GM21528 (cell line): ENCODE results near the gene ADARB1.

Experiments used
- ATAC-seq: cut with Tn5 transposase; IDR thresholded peaks from one replicate; pipeline ENCODE4 v1.9.1; 2021; ENCODE audit warnings: mild to moderate bottlenecking, moderate library complexity; ENCODE audit not compliant: unreplicated experiment, low FRiP score

ADARB1 gene

GRCh38 chr21:45146801-45147200 lies 72.4 kb downstream of the ADARB1 start:
- no peak for ATAC-seq

DNA sequence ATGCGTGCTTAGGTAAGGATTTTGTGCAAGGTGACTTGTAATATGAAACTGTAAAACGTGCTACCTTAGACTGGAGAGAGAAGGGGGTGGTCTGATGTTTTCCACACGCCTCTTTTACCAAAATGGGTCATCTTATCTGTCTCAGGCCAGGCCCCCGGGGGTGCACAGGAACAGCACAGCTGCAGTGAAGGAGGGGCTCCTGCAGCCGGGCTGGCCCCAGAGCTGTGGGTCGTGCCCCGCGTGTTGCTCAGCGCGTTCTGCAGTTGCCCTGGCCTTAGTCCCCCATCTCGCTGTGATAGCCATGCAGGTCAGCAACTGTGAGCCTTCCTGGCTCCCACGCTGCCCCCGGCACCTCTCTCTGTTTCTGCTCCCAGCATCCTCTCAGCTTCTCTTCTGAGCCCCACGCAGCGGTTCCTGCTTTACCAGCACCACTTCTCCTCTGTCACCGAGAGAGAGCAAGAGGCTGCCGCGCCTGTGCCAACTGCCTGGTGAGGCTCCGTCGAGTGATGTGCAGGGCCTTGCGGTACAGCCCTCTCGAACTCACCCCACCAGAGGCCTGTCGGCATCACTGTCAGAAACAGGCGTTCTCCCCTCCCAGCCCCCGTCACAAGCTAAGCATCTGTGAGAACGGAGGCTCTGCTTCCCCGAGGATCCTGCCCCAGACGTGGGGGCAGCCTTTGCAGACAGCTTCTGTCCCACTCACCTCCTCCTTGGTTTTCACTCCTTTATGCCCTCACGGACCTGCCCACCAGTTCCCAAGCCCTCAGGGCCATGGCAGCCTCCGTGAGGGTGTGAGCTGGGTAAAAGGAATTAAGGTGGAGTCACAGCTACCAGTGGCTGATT lies 73.3 kb downstream of the ADARB1 start:
- no peak for ATAC-seq

GRCh38 chr21:45148316-45148990 lies 74.1 kb downstream of the ADARB1 start:
- no peak for ATAC-seq

GRCh38 chr21:45149021-45149420 lies 74.6 kb downstream of the ADARB1 start:
- ATAC-seq: no peak

DNA sequence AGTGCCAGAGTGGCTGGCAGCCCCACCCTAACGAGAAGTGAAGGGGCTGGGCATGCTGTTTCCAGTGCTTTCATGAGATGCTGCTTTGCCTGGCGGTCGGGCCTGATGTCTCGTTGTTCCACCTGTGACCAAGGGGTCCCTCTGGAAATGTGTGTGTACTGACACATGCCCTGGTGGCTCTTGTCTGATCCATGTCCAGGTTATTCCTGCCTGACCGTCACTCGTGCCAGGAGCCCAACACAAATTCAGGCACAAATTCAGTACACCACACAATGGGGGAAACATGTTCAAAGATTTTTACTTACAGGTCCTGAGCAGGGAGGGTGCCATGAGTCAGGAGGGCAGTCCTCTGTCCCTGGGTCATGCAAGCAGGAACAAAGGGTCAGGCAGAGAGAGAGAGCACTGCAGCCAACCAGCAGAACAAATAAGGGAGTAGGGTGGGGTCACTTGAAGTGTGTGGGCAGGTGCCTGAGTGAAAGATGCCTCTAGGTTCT lies 76.3 kb downstream of the ADARB1 start:
- no peak for ATAC-seq

DNA sequence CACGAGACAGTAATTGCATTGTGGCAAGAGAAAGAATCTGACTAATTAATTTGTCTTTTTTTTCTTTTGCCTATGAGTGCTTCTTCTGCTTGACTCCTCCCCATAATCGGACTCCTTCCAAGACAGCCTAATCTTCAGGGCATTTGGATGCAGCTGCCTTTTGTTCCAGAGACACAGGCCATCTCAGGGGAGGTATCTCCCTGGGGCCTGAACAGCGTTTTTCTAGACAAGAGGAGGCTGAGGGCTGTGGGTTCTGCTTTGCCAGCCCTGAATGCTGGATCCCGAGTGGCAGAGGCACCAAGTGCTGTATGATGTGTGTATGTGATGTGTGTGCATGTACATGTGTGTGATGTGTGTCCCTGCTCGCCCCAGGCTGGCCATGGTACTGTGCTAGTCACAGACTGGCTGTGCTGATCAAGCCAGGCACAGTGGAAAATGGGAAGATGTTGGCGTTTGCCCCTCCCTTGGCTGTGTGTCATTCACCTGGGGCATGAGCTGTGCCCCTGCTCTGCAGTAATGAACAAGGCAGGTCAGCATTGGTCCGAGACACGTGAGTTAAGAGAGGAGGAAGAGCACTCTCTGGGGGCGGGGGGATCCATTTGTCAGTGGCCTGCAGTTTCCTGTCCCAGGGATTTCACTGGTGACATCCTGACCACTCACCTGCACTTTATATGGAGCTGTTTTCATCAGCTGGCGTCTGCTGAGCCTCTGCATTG lies 77.2 kb downstream of the ADARB1 start:
- ATAC-seq: no peak

- ATAC-seq: no peak
These were observed 77.9 kb downstream of the ADARB1 start for GRCh38 chr21:45152265-45152746.

DNA sequence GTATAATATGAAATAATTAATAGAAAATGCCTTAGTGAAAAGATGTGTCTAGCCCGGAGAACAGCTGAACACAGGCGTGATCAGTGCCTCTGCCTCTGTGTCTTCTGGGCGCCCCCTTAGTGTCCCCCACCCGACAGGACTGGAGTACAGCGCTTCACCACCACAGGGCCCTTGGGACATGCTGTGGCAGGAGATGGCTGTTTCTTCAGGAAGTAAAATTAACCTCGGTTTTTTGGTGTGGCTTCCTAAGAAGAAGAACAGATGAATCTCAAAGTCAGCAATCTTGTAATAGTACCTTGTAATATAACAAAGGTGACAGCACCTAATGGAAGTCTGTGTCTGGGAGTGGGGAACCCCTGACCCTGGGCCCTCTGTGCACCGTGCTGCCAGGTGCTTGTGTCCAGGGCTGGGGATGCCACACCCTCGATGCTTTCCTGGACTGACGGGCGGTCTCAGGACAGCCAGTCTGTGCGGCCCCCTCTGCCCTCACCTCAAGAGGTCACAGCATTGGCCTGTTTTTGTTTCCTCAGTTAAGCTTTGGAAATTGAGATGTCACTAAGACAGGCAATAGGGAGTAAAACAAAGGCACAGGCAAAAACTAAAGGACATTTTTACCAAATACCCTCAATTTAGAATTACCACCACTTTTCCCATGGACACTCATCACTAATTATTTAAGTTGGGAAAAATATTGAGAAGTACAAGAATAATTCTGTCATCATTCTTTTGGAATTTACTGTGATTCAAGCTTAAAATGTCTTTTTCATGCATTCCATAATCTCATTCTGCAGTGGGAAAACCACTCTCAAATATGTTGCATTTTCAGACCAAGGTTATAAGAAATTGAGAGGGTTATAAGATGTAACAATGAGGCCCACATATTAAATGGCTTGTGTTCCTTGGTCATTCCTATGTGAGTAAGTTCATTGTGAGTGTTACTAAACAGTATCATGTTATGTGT lies 79.3 kb downstream of the ADARB1 start:
- no peak for ATAC-seq

DNA sequence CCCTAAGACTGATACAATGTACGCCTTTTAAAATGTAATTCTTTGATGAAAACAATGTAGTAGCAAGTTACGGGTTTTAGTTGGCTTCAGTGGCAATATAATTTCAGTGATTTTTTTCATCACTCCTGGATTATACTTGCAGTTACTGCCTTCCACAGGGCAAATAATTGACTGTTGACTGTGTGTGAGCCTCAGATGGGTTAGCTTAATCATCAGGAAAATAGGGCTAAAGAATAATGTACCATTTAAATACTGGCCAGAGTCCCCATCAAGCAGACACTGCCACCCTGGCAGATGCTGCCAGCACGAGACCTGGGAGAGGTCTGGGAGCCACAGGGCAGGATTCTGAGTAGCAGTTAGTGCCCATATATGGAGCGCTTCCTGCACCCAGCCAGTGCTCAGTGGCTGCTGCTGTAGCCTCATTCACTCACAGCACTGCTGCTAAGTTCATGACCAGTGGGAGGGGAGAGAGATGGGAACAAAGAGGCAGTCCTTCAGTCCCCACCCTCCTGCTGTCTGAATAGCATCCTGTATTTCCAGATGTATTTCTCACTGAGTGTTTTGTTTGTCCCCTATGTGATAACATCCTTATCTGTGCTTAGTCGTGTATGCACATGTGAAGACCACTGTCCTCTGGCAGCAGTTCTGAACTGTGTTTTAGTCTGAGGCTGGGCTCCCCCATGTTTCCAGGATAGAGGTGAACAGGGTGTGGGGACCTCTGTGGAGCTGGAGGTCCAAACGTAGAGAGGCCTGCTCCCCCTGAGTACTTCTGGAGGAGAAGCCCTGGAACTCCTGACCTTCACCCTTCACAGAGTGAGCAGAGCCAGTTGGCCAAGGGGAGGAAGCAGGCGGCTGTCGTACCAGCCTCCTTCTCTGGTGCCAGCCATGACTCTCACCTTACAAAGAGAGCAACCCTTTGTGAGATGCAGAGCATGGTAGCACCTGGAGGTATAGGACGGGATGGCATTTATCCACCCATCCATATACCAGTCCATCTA lies 80.4 kb downstream of the ADARB1 start:
- no peak for ATAC-seq

- no peak for ATAC-seq
These were observed 81.5 kb downstream of the ADARB1 start for GRCh38 chr21:45155910-45156309.

- ATAC-seq: no peak
These were observed 82.1 kb downstream of the ADARB1 start for GRCh38 chr21:45156459-45156858.

GRCh38 chr21:45157932-45158331 lies 83.6 kb downstream of the ADARB1 start:
- ATAC-seq: no peak

DNA sequence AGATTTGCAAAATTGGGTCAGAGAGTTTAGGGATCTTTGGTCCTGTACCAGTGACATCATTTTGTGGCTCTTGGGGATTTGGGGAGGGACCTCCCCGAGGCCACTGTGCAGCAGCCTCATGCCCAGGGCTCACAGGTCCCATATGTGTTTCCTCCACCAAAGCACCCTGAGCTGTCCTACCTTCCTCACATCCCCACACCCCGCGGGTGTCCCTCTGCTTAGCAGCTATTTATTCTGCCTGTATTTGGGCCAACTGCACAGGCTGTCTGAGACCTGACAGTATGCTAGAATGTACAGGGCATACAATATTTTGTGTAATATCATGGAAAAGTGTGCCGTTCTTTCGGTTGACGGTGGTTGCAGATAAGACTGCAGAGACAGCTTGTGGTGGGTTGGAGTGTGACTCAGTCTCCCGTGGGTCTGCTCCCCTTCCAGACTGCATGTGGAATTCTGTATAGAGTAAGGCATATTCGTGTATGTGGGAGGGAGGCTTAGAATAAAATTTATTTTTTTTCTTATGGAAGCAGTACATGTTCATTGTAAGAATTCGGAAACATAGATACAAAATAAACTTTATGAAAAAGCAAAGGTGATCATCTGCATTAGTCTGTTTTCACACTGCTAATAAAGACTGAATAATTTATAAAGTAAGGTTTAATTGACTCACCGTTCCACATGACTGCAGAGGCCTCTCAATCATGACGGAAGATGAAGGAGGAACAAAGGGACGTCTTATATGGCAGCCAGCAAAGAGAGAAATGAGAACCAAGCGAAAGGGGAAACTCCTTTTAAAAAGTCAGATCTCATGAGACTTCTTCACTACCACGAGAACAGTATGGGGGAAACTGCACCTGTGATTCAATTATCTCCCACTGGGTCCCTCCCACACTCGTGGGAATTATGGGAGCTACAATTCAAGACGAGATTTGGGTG lies 84.4 kb downstream of the ADARB1 start:
- no peak for ATAC-seq

- ATAC-seq: no peak
These were observed 85.8 kb downstream of the ADARB1 start for GRCh38 chr21:45160198-45160597.

DNA sequence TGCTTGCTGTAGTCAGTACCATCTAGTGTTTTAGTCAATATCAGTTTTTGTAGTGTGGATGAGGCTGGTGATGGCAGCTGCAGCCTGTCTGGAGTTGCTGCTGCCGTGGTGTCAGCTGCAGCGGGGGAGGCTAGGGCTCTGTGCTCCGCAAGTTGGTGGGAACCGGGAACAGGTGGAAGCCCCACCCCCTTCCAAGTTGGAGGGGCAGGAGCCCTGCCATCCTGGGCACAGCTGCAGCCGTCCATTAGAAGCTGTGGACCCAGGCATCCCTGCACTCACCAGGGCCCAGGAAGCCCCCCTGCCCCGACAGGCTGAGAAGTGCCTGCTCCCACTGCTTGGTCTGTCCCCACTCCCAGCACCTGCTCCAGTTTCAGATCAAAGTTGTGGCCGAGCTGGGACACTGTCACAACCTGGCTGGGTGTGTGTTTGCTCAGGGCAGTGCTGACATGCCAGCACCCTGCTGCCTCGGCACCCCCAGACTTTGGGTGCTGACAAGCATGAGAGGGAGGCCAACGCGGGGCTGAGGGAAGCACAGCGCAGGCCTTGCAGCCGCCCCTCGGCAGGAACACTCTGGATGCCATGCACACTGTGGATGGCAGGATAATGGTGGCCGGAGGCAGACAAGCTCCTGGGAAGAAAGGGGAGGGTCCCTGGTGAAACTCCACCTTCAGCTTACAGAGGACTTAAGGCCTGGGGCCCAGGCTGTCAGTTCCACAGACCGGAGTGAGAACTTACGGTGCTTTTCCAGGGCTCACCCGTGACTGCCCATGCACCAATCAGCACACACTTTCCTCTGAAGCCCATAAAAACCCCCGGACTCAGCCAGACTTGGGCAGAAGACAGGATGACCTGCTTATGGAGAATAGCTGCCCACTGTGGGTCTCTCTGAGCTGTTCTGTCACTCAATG lies 86.9 kb downstream of the ADARB1 start:
- ATAC-seq: no peak

DNA sequence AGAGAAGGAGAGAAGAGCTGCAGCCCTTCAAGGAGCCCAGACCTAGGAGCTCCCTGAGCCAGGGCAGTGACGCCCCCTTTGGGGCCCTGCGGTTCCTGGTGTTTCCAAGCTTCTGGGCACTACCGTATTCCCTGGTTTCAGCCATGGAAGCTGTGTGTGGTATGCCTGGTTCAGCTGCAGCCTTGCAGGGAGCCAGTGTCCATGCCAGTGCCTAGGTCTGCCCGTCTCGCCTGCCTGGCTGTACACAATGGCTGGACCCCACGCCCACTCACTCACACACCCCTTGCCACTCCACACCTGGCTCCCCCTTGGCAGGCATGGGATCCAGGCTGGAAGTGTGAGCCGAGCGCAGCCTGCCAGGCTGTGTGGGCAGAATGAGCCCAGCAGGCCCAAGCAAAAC lies 87.7 kb downstream of the ADARB1 start:
- no peak for ATAC-seq

DNA sequence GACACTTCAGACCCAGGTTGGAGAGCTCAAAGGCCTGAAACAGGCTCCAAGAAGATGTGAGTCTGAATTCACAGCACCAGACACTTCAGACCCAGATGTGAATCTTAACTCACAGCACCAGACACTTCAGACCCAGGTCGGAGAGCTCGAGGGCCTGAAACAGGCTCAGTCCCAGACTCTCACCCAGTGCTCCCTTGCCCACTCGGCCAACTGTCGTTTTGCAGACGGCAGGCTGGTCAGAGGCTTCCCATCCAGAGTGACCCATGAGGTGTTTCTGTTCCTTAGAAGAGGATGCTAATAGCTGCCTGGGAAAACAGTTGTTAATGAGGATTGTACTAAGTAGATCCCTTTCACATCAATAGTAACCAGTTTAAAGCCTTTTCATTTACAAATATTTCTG lies 88.4 kb downstream of the ADARB1 start:
- no peak for ATAC-seq
